Chondrocyte (in vitro differentiated cells): Measurements from ENCODE around the gene MRTFA. TPM values are rescaled to one million over a fixed set of nuclear protein-coding genes. Genes with fewer than 3 reads are reported as not detected.
A peak's percentile ranks its signal among the peaks of the same experiment; 100 is the strongest.

ENCODE experiments used
- DNase-seq: peaks from one replicate; pipeline ENCODE4 v3.0.0; 2021; ENCODE audit warnings: mixed read lengths, low spot score
- H3K27ac Mint-ChIP-seq: one replicate; pipeline ENCODE4 v1.8.0; 2021; ENCODE audit warnings: mild to moderate bottlenecking, moderate library complexity, mixed read lengths; ENCODE audit not compliant: unreplicated experiment
- H3K27me3 Mint-ChIP-seq: 2 replicates; pipeline ENCODE4 v1.8.0; 2021; ENCODE audit warnings: low read depth, mixed read lengths
- H3K36me3 Mint-ChIP-seq: 2 replicates; pipeline ENCODE4 v1.8.0; 2021; ENCODE audit warnings: low read depth, mixed read lengths
- H3K4me1 Mint-ChIP-seq: 2 replicates; pipeline ENCODE4 v1.8.0; 2021; ENCODE audit warnings: low read depth, mild to moderate bottlenecking, mixed read lengths
- H3K4me3 Mint-ChIP-seq: one replicate; pipeline ENCODE4 v1.8.0; 2021; ENCODE audit warnings: mild to moderate bottlenecking, moderate library complexity, mixed read lengths; ENCODE audit not compliant: unreplicated experiment
- H3K9me3 Mint-ChIP-seq: 2 replicates; pipeline ENCODE4 v1.8.0; 2021; ENCODE audit warnings: low read depth, mixed read lengths
- CTCF ChIP-seq: fragments of 200-600 bp; sonication (generic); IDR thresholded peaks from 2 replicates; pipeline ENCODE4 v1.5.0; 2021; ENCODE audit warnings: antibody characterized with exemption, mild to moderate bottlenecking, moderate library complexity
- total RNA-seq: library from RNA; stranded (reverse); gene quantifications from 3 replicates; pipeline ENCODE4 v1.2.1, GENCODE V29; 2021

Gene MRTFA
- total RNA-seq, 1 donor from 2014 or later: 69.8 TPM

GRCh38 chr22:40453671-40454070 is 182.8 kb downstream of the MRTFA start:
- DNase-seq: no peak
- Mint-ChIP-seq H3K4me1 (peaks cover 38% of the 10 kb centered on the region), H3K27me3 (no peaks in the 10 kb centered on the region), H3K36me3 (peaks cover 2% of the 10 kb centered on the region), H3K27ac (peak overlapping the region; percentile 12), H3K9me3 (no peaks in the 10 kb centered on the region), H3K4me3 (no peak overlapping the region)
- no peak for TF ChIP-seq CTCF

- H3K4me1 Mint-ChIP-seq: peaks cover 43% of the 10 kb centered on the region
- no peaks in the 10 kb centered on the region for H3K27me3 Mint-ChIP-seq
- H3K27ac Mint-ChIP-seq: no peak overlapping the region
- no peaks in the 10 kb centered on the region for H3K9me3 Mint-ChIP-seq
- no peaks in the 10 kb centered on the region for H3K36me3 Mint-ChIP-seq
- DNase-seq: no peak
- TF ChIP-seq CTCF: no peak
- H3K4me3 Mint-ChIP-seq: no peak overlapping the region
Measured at GRCh38 chr22:40452730-40453487, 183.6 kb downstream of the MRTFA start.

- H3K27me3 Mint-ChIP-seq: no peaks in the 10 kb centered on the region
- peak overlapping the region; percentile 20 for H3K27ac Mint-ChIP-seq
- peaks cover 58% of the 10 kb centered on the region for H3K4me1 Mint-ChIP-seq
Measured at GRCh38 chr22:40451210-40451609, 185.3 kb downstream of the MRTFA start.

GRCh38 chr22:40450616-40451015 is 185.9 kb downstream of the MRTFA start:
- no peak for DNase-seq
- no peak for TF ChIP-seq CTCF
- Mint-ChIP-seq H3K27me3 (no peaks in the 10 kb centered on the region), H3K4me1 (peaks cover 60% of the 10 kb centered on the region), H3K9me3 (no peaks in the 10 kb centered on the region), H3K27ac (peak overlapping the region; percentile 12), H3K4me3 (no peak overlapping the region), H3K36me3 (no peaks in the 10 kb centered on the region)

More at GRCh38 chr22:40451210-40451609, 185.3 kb downstream of the MRTFA start:
- Mint-ChIP-seq H3K9me3 (no peaks in the 10 kb centered on the region), H3K4me3 (no peak overlapping the region), H3K36me3 (no peaks in the 10 kb centered on the region)
- no peak for TF ChIP-seq CTCF
- no peak for DNase-seq

GRCh38 chr22:40449676-40450035 is 186.9 kb downstream of the MRTFA start:
- Mint-ChIP-seq H3K4me3 (no peak overlapping the region), H3K9me3 (no peaks in the 10 kb centered on the region), H3K27ac (peak overlapping the region; percentile 81), H3K4me1 (peaks cover 60% of the 10 kb centered on the region), H3K27me3 (no peaks in the 10 kb centered on the region), H3K36me3 (no peaks in the 10 kb centered on the region)
- TF ChIP-seq CTCF: no peak
- DNase-seq: no peak
